HepG2 (cell line): ENCODE data around the gene KRT1. TPM values are rescaled to one million over a fixed set of nuclear protein-coding genes. Genes with fewer than 3 reads are reported as not detected.

ENCODE experiments used
- ATAC-seq: fragments of 200-7000 bp; cut with Tn5 transposase; 3 replicates; pipeline ENCODE4 v1.9.1; 2020; ENCODE audit warnings: mild to moderate bottlenecking, moderate library complexity
- BruUV-seq: library from RNA; stranded (reverse); fragments of 400-500 nt; replicated peaks from 2 replicates; lab custom pipeline; 2021; lab: Mats Ljungman, UMichigan
- CTCF ChIA-PET: fragments of 300-600 bp; formaldehyde crosslinking; extraction: SDS; loops from one replicate; lab custom pipeline; 2021; ENCODE audit warnings: low total read pairs, inconsistent platforms, low intra/inter-chr PET ratio; lab: Yijun Ruan, JAX
- POLR2A ChIA-PET: fragments of 350-600 bp; sonication (Branson Sonifier 250); formaldehyde crosslinking; loops from one replicate; lab custom pipeline; 2020; ENCODE audit warnings: antibody characterized with exemption, inconsistent platforms; lab: Yijun Ruan, JAX
- DNase-seq: peaks from one replicate; pipeline ENCODE4 v3.0.0-alpha.2; 2015; ENCODE audit warnings: low spot score
- FAIRE-seq: peaks from 3 replicates; lab custom pipeline; 2011; peaks lifted over from hg19 to GRCh38; lab: Jason Lieb, UNC
- H2AFZ ChIP-seq: one replicate; pipeline ENCODE4 v1.6.1; 2011; ENCODE audit warnings: low read length, inconsistent platforms
- H3K27ac ChIP-seq: fragments of 300-600 bp; 3 replicates; pipeline ENCODE4 v1.8.0; 2011; ENCODE audit warnings: mixed run types, mild to moderate bottlenecking, mixed read lengths, low read length, inconsistent platforms; ENCODE audit not compliant: insufficient read depth; ENCODE audit errors: extremely low read length
- H3K27me3 ChIP-seq, 2 experiments: fragments of 200-600 bp in 1 of 2; 2 replicates in 1 of 2; 3 replicates in 1 of 2; pipeline versions ENCODE4 v1.6.0 to v1.8.0; 2011; ENCODE audit warnings: low read length in 2 of 2, mild to moderate bottlenecking in 2 of 2, moderate library complexity in 2 of 2, inconsistent platforms in 1 of 2; ENCODE audit not compliant: insufficient read depth in 2 of 2, control insufficient read depth in 1 of 2
- H3K36me3 ChIP-seq, 2 experiments: fragments of 200-600 bp in 1 of 2; replicated peaks in 1 of 2; 2 replicates in 1 of 2; 3 replicates in 1 of 2; pipeline versions ENCODE4 v1.5.1 to v1.8.0; 2011; ENCODE audit warnings: low read length in 2 of 2, inconsistent platforms in 1 of 2; ENCODE audit not compliant: insufficient read depth in 2 of 2, control insufficient read depth in 1 of 2
- H3K4me1 ChIP-seq: 2 replicates; pipeline ENCODE4 v1.5.1; 2012; ENCODE audit warnings: low read length, inconsistent platforms; ENCODE audit not compliant: insufficient read depth
- H3K4me2 ChIP-seq: 2 replicates; pipeline ENCODE4 v1.6.0; 2011; ENCODE audit warnings: low read depth, low read length, inconsistent platforms
- H3K4me3 ChIP-seq, 3 experiments: fragments of 200-600 bp in 1 of 3; sonication (generic), shearing (Covaris generic) in 1 of 3; replicated peaks in 1 of 3; 2 replicates each; pipeline ENCODE4 v1.5.1; 2011 to 2016; ENCODE audit warnings: low read length in 3 of 3, inconsistent platforms in 2 of 3, low read depth in 2 of 3, mild to moderate bottlenecking in 2 of 3, control low read depth in 1 of 3, mixed read lengths in 1 of 3; ENCODE audit not compliant: insufficient read depth in 1 of 3
- H3K79me2 ChIP-seq: one replicate; pipeline ENCODE4 v1.6.1; 2011; ENCODE audit warnings: low read length, inconsistent platforms; ENCODE audit not compliant: insufficient read depth
- H3K9ac ChIP-seq: 2 replicates; pipeline ENCODE4 v1.6.0; 2011; ENCODE audit warnings: mild to moderate bottlenecking, low read depth, low read length, inconsistent platforms; ENCODE audit not compliant: insufficient read depth
- H3K9me3 ChIP-seq: 2 replicates; pipeline ENCODE4 v1.5.1; 2012; ENCODE audit warnings: mild to moderate bottlenecking, low read length
- H4K20me1 ChIP-seq: 2 replicates; pipeline ENCODE4 v1.6.0; 2011; ENCODE audit warnings: inconsistent platforms, mild to moderate bottlenecking, low read length, moderate library complexity; ENCODE audit not compliant: insufficient read depth
- GTF2F1 ChIP-seq: fragments of 150-350 bp; IDR thresholded peaks from 2 replicates; pipeline ENCODE4 v1.6.1; 2014; ENCODE audit warnings: low read length
- KLF13 ChIP-seq: sonication (generic); formaldehyde crosslinking; IDR thresholded peaks from 2 replicates; pipeline ENCODE4 v1.4.0; 2020; ENCODE audit warnings: mild to moderate bottlenecking, missing genetic modification reagents
- MYNN ChIP-seq: sonication (generic); formaldehyde crosslinking; IDR thresholded peaks from 2 replicates; pipeline ENCODE4 v1.4.0; 2020; ENCODE audit warnings: mild to moderate bottlenecking, low read depth, missing genetic modification reagents
- PAXIP1 ChIP-seq: sonication (generic); formaldehyde crosslinking; conservative IDR thresholded peaks from 2 replicates; pipeline ENCODE4 v1.4.0; 2020; ENCODE audit warnings: mild to moderate bottlenecking, missing genetic modification reagents, moderate library complexity
- SNAPC2 ChIP-seq: sonication (generic); formaldehyde crosslinking; IDR thresholded peaks from 2 replicates; pipeline ENCODE4 v1.8.1; 2022; ENCODE audit warnings: mild to moderate bottlenecking, missing genetic modification reagents
- SP4 ChIP-seq: sonication (generic); formaldehyde crosslinking; IDR thresholded peaks from 2 replicates; pipeline ENCODE4 v1.8.1; 2023; ENCODE audit warnings: mild to moderate bottlenecking, missing genetic modification reagents
- SPEN ChIP-seq: sonication (generic); formaldehyde crosslinking; IDR thresholded peaks from 2 replicates; pipeline ENCODE4 v1.5.1; 2020; ENCODE audit warnings: low read depth, mild to moderate bottlenecking, missing genetic modification reagents
- STAT5B ChIP-seq: sonication (generic); formaldehyde crosslinking; IDR thresholded peaks from 2 replicates; pipeline ENCODE4 v1.4.0; 2020; ENCODE audit warnings: missing genetic modification reagents
- ZBTB25 ChIP-seq: IDR thresholded peaks from 2 replicates; pipeline ENCODE4 v1.6.1; 2018; ENCODE audit warnings: missing genetic modification reagents
- ZFAT ChIP-seq: sonication (generic); formaldehyde crosslinking; conservative IDR thresholded peaks from 2 replicates; pipeline ENCODE4 v1.8.1; 2023; ENCODE audit warnings: missing genetic modification reagents, inconsistent platforms
- ZFYVE20 ChIP-seq: sonication (generic); formaldehyde crosslinking; IDR thresholded peaks from 2 replicates; pipeline ENCODE4 v1.8.0; 2023; ENCODE audit warnings: low read depth, mild to moderate bottlenecking, moderate library complexity, missing genetic modification reagents, borderline replicate concordance
- ZNF280D ChIP-seq: sonication (generic); formaldehyde crosslinking; IDR thresholded peaks from 2 replicates; pipeline ENCODE4 v1.5.1; 2020; ENCODE audit warnings: mild to moderate bottlenecking, missing genetic modification reagents
- ZNF569 ChIP-seq: sonication (generic); formaldehyde crosslinking; IDR thresholded peaks from 2 replicates; pipeline ENCODE4 v1.5.0; 2020; ENCODE audit warnings: mild to moderate bottlenecking, missing genetic modification reagents, moderate library complexity, borderline replicate concordance
- in situ Hi-C: cut with HindIII; loops from 2 replicates; pipeline ENCODE4 v1.10.0; 2017; ENCODE audit warnings: low pct_unique_long_range_greater_than_20kb; ENCODE audit not compliant: extremely low pct_ligation_motif_present
- intact Hi-C: fragments of 100-400 bp; cut with micrococcal nuclease; formaldehyde crosslinking; loops from one replicate; pipeline ENCODE4 v1.10.0; 2022; ENCODE audit not compliant: unreplicated experiment
- polyA plus RNA-seq, 8 experiments: library from polyadenylated mRNA; depleted of rRNA in 3 of 8; stranded (reverse) in 7 of 8; unstranded in 1 of 8; fragments of >200 nt; fragmentation: Illumina TruSeq in 4 of 8; extraction: Trizol in 4 of 8; gene quantifications; 2 replicates each; pipeline versions ENCODE4 v1.2.1 to v1.2.3, GENCODE V29; 2011 to 2016; ENCODE audit warnings: low read depth in 4 of 8, missing spikeins in 1 of 8, mixed read lengths in 1 of 8; ENCODE audit not compliant: insufficient read depth in 1 of 8
- total RNA-seq, 5 experiments: library from RNA; depleted of rRNA; stranded (reverse); fragments of >200 nt; fragmentation: Illumina TruSeq; extraction: Trizol; gene quantifications; 2 replicates each; pipeline ENCODE4 v1.2.3, GENCODE V29; 2016; ENCODE audit warnings: low read depth in 1 of 5
- TF ChIP-seq, protein P1 (sequence below): sonication (generic); formaldehyde crosslinking; IDR thresholded peaks from 2 replicates; pipeline ENCODE4 v1.4.0; 2020; ENCODE audit warnings: missing genetic modification reagents

KRT1 gene
- total and polyA plus RNA-seq, 2 of the 13 experiments (the other 11 are each of a cell fraction or from before 2014, with no cell fraction given): not detected

- TF ChIP-seq SNAPC2 (CRISPR knock-in tag) (no peak), ZFYVE20 (no peak)
- TF ChIP-seq, protein P1, sequence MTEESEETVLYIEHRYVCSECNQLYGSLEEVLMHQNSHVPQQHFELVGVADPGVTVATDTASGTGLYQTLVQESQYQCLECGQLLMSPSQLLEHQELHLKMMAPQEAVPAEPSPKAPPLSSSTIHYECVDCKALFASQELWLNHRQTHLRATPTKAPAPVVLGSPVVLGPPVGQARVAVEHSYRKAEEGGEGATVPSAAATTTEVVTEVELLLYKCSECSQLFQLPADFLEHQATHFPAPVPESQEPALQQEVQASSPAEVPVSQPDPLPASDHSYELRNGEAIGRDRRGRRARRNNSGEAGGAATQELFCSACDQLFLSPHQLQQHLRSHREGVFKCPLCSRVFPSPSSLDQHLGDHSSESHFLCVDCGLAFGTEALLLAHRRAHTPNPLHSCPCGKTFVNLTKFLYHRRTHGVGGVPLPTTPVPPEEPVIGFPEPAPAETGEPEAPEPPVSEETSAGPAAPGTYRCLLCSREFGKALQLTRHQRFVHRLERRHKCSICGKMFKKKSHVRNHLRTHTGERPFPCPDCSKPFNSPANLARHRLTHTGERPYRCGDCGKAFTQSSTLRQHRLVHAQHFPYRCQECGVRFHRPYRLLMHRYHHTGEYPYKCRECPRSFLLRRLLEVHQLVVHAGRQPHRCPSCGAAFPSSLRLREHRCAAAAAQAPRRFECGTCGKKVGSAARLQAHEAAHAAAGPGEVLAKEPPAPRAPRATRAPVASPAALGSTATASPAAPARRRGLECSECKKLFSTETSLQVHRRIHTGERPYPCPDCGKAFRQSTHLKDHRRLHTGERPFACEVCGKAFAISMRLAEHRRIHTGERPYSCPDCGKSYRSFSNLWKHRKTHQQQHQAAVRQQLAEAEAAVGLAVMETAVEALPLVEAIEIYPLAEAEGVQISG (CRISPR knock-in tag): no peak
Measured at GRCh38 chr12:52663420-52663819, 16.8 kb downstream of the KRT1 start (continued).

- Histone ChIP-seq H4K20me1 (no peaks in the 10 kb centered on the region), H3K4me3 (no peak overlapping the region), H2AFZ (no peak overlapping the region), H3K27ac (no peak overlapping the region), H3K9ac (no peak overlapping the region), H3K36me3 (no peaks in the 10 kb centered on the region), H3K9me3 (no peaks in the 10 kb centered on the region), H3K4me1 (no peaks in the 10 kb centered on the region), H3K4me2 (no peak overlapping the region), H3K27me3 (peaks cover 3 to 21% of the 10 kb centered on the region in 2 experiments; a peak in 4 of 5 replicates), H3K79me2 (no peaks in the 10 kb centered on the region)
- ATAC-seq (no peak), FAIRE-seq (no peak), DNase-seq (no peak)
- intact Hi-C loops (no loop called here), in situ Hi-C loops (no loop called here)
- BruUV-seq: no TSS peak
- POLR2A ChIA-PET: no interaction called here
- CTCF ChIA-PET: no interaction called here
- no peak for TF ChIP-seq ZFAT
- no peak for TF ChIP-seq SPEN (CRISPR knock-in tag)
- no peak for TF ChIP-seq STAT5B (CRISPR knock-in tag)
- TF ChIP-seq GTF2F1: no peak
- no peak for TF ChIP-seq ZBTB25 (CRISPR knock-in tag)
- TF ChIP-seq PAXIP1: no peak
- no peak for TF ChIP-seq KLF13 (CRISPR knock-in tag)
- TF ChIP-seq SP4 (CRISPR knock-in tag): no peak
- TF ChIP-seq MYNN: no peak
- TF ChIP-seq ZNF569 (CRISPR knock-in tag): no peak
- no peak for TF ChIP-seq ZNF280D (CRISPR knock-in tag)
Measured at GRCh38 chr12:52662918-52663229, 17.3 kb downstream of the KRT1 start.
